Smooth muscle cell (in vitro differentiated cells): ENCODE results near the gene CCDC137. TPM values are rescaled to one million over a fixed set of nuclear protein-coding genes. Genes with fewer than 3 reads are reported as not detected.

ENCODE experiments used
- DNase-seq: peaks from one replicate; lab custom pipeline; 2025; ENCODE audit not compliant: unreplicated experiment; lab: John Stamatoyannopoulos, UW
- H2AFZ ChIP-seq: fragments of 200-600 bp; sonication (generic); 2 replicates; pipeline ENCODE4 v1.6.0; 2016; ENCODE audit warnings: antibody characterized with exemption, low read depth, mild to moderate bottlenecking
- H3F3A ChIP-seq: fragments of 200-600 bp; sonication (generic); 2 replicates; pipeline ENCODE4 v1.6.0; 2017; ENCODE audit warnings: antibody characterized with exemption, low read depth
- H3K27ac ChIP-seq: fragments of 200-600 bp; sonication (generic); 2 replicates; pipeline ENCODE4 v1.5.1; 2016; ENCODE audit warnings: low read depth, mild to moderate bottlenecking
- H3K27me3 ChIP-seq: fragments of 200-600 bp; sonication (generic); 2 replicates; pipeline ENCODE4 v1.6.1; 2016; ENCODE audit warnings: low read depth, mild to moderate bottlenecking
- H3K36me3 ChIP-seq: fragments of 200-600 bp; sonication (generic); 2 replicates; pipeline ENCODE4 v1.5.1; 2016; ENCODE audit warnings: low read depth
- H3K4me1 ChIP-seq: fragments of 200-600 bp; sonication (generic); 2 replicates; pipeline ENCODE4 v1.5.1; 2016; ENCODE audit warnings: low read depth
- H3K4me2 ChIP-seq: fragments of 200-600 bp; sonication (generic); 2 replicates; pipeline ENCODE4 v1.6.0; 2016; ENCODE audit warnings: mild to moderate bottlenecking
- H3K4me3 ChIP-seq: fragments of 200-600 bp; sonication (generic); 2 replicates; pipeline ENCODE4 v1.5.1; 2016; ENCODE audit warnings: mild to moderate bottlenecking
- H3K79me2 ChIP-seq: fragments of 200-600 bp; sonication (generic); 2 replicates; pipeline ENCODE4 v1.6.0; 2016; ENCODE audit warnings: low read depth, mild to moderate bottlenecking
- H3K9ac ChIP-seq: fragments of 200-600 bp; sonication (generic); 2 replicates; pipeline ENCODE4 v1.6.0; 2016; ENCODE audit warnings: low read depth
- H3K9me3 ChIP-seq: fragments of 200-600 bp; sonication (generic); replicated peaks from 2 replicates; pipeline ENCODE4 v1.5.1; 2016; ENCODE audit warnings: low read depth
- H4K20me1 ChIP-seq: fragments of 200-600 bp; sonication (generic); 2 replicates; pipeline ENCODE4 v1.6.0; 2016; ENCODE audit warnings: low read depth
- CTCF ChIP-seq: fragments of 200-600 bp; sonication (generic); IDR thresholded peaks from 2 replicates; pipeline ENCODE4 v1.5.1; 2017; ENCODE audit warnings: borderline replicate concordance, mild to moderate bottlenecking, antibody characterized with exemption; ENCODE audit not compliant: insufficient read depth, poor library complexity, severe bottlenecking
- WGBS: methylation state at CpG from one replicate; pipeline ENCODE4 v1.1.7; 2016; ENCODE audit warnings: low lambda C conversion rate; 5-methylcytosine and 5-hydroxymethylcytosine counted together
- polyA plus RNA-seq: library from polyadenylated mRNA; unstranded; fragments of >200 nt; fragmentation: Nextera tagmentation; extraction: Ambion mirVana; gene quantifications from 2 replicates; pipeline ENCODE4 v1.2.1, GENCODE V29; 2016
- total RNA-seq: library from RNA; depleted of rRNA; stranded (reverse); fragments of >200 nt; gene quantifications from 2 replicates; pipeline ENCODE4 v1.2.3, GENCODE V29; 2014

CCDC137 gene
- total and polyA plus RNA-seq, 2 experiments from 2014 or later, result 5.0 to 24.6 TPM

DNA sequence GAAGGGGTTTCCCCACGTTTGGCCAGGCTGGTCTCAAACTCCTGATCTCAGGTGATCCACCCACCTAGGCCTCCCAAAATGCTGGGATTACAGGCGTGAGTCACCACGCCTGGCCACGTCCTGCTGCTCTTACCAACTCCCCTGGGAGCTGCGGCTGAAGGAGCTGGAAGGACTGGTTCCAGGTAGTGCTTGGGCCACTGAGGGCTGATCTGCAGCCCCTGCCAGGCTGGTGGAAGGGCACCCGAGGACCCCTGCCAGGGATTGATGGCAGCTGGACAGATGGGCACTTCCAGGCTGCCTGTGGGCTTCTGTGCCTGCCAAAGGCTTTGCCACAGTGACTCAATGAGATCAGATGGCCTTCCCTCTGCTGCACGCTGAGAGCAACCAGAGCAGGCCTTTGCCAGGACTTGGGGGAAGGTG, 2.5 kb upstream of the CCDC137 start:
- no peak for DNase-seq
- Histone ChIP-seq H3K9ac (no peak overlapping the region), H3K4me3 (no peak overlapping the region), H3F3A (no peaks in the 10 kb centered on the region), H3K27me3 (no peaks in the 10 kb centered on the region), H4K20me1 (no peaks in the 10 kb centered on the region), H3K27ac (no peak overlapping the region), H3K9me3 (no peaks in the 10 kb centered on the region), H3K36me3 (no peaks in the 10 kb centered on the region), H3K79me2 (peaks cover 26% of the 10 kb centered on the region), H3K4me2 (no peak overlapping the region), H3K4me1 (peaks cover 8% of the 10 kb centered on the region), H2AFZ (no peak overlapping the region)
- 81% methylated on average over 7 of the region's 7 CpGs for WGBS
- TF ChIP-seq CTCF, result no peak

GRCh38 chr17:81665205-81666091, 1.1 kb upstream of the CCDC137 start:
- H3K27ac ChIP-seq, result peak overlapping the region; percentile 69
- peaks cover 27% of the 10 kb centered on the region for H3K79me2 ChIP-seq
- no peaks in the 10 kb centered on the region for H4K20me1 ChIP-seq
- 83% methylated on average over 30 of the region's 30 CpGs for WGBS
- no peaks in the 10 kb centered on the region for H3F3A ChIP-seq
- H3K4me3 ChIP-seq, result peak overlapping the region; percentile 83
- DNase-seq, result no peak
- no peaks in the 10 kb centered on the region for H3K9me3 ChIP-seq
- no peaks in the 10 kb centered on the region for H3K27me3 ChIP-seq
- peak overlapping the region; percentile 82 for H3K9ac ChIP-seq
- H3K4me1 ChIP-seq, result peaks cover 8% of the 10 kb centered on the region
- TF ChIP-seq CTCF, result no peak
- no peaks in the 10 kb centered on the region for H3K36me3 ChIP-seq
- peak overlapping the region; percentile 99 for H3K4me2 ChIP-seq
- peak overlapping the region; percentile 53 for H2AFZ ChIP-seq

GRCh38 chr17:81666092-81666341, 520 bp upstream of the CCDC137 start:
- no peak for DNase-seq

More at GRCh38 chr17:81666092-81666341, 520 bp upstream of the CCDC137 start:
- H3K9me3 ChIP-seq, result no peaks in the 10 kb centered on the region
- H3K4me3 ChIP-seq, result peak overlapping the region; percentile 83
- peak overlapping the region; percentile 82 for H3K9ac ChIP-seq
- 4% methylated on average over 16 of the region's 16 CpGs for WGBS
- no peaks in the 10 kb centered on the region for H3K27me3 ChIP-seq
- H3K36me3 ChIP-seq, result no peaks in the 10 kb centered on the region
- peak overlapping the region; percentile 99 for H3K4me2 ChIP-seq
- TF ChIP-seq CTCF, result no peak
- H3K79me2 ChIP-seq, result peaks cover 27% of the 10 kb centered on the region
- H3K4me1 ChIP-seq, result peaks cover 8% of the 10 kb centered on the region
- no peaks in the 10 kb centered on the region for H4K20me1 ChIP-seq
- peak overlapping the region; percentile 53 for H2AFZ ChIP-seq
- no peaks in the 10 kb centered on the region for H3F3A ChIP-seq
- H3K27ac ChIP-seq, result peak overlapping the region; percentile 69
